Epithelial cell of prostate (primary cell): ENCODE results near the gene ACAP3.

Experiments used
- DNase-seq: peaks from one replicate; pipeline ENCODE4 v3.0.0-alpha.2; 2011; ENCODE audit warnings: low read depth, low spot score
- H3K27ac ChIP-seq: fragments of 450-650 bp; 2 replicates; pipeline ENCODE4 v1.5.1; 2017; ENCODE audit warnings: mild to moderate bottlenecking

ACAP3 gene

GRCh38 chr1:1344655-1345361, 37.1 kb upstream of the ACAP3 start:
- peak; percentile 78 for DNase-seq
- peak overlapping the region; percentile 98 for H3K27ac ChIP-seq

DNA sequence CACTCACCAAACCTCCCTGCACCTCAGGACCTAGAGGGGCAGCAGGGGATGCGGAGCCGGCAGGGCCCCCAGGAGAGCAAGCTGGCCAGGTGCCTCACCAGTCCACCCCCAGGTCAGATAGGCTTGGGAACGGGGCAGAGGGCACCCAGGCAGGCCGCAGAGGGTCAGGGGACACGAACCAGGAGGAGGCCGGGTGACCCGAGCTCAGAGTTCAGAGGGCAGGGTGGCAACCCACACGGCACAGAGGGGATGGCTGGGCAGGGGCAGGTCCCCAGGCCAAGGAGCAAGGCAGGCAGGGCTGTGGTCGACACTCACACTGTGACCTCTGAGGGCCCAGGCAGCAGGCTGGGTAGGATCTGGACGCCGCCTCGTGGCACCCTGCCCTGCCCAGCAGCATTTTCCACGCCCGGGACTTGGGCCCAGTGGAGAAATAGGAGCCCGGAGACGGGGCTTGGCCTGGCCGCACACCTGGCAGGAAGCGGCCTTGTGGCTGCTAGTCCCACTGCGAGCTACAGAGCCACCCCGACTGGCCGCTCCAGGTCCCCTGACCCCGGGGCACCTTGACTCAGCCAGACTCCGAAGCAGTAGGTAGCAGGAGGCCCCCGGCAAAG, 36.2 kb upstream of the ACAP3 start:
- peak overlapping the region; percentile 98 for H3K27ac ChIP-seq
- no peak for DNase-seq

DNA sequence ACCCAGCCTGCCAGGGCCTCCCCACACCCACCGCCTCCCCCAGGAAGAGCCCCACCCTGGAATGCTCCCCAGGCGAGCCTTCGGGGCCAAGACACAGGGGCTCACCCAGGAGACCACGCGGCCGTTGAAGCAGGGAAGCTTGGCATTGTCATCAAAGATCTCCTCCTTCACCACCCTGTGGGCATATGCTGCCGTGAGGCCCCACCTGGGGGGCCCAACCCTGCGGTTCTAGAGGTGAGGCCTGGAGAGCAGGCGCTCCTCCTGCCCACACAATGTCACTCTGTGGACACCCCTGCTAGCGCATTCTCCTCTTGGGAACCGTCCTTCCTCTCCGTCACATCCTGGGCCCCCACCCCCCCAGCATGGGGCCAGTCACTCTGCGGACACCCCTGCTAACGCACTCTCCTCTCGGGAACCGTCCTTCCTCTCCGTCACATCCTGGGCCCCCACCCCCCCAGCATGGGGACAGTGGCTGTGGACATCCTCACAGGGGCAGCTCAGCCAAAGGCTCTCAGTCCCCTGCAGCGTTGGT, 34.9 kb upstream of the ACAP3 start:
- H3K27ac ChIP-seq: peak overlapping the region; percentile 98
- no peak for DNase-seq

DNA sequence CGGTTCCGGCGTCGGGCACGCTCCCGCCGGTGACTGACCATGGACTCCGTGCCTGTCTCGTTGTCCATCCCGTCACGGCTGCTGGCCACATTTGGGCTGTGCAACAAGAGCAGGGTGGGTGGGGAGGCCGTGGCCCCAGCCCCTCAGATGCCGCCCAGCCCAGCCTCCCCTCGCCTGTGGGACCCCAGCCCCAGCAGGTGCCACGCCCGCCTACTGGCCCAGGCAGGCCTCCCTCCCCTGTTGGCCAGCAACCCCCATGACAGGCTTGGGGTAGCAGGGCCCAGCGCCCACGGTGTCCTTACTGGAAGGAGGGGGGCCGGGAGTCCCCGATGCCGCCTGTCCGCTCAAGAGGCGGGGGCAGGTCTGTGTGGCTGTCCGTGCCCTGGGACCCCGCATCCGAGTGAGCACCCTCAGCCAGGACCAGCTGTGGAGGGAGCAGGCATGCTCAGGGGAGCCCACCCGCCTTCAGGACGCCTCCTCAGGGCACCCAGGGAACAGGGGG, 34.4 kb upstream of the ACAP3 start:
- H3K27ac ChIP-seq: peak overlapping the region; percentile 5
- DNase-seq: no peak

DNA sequence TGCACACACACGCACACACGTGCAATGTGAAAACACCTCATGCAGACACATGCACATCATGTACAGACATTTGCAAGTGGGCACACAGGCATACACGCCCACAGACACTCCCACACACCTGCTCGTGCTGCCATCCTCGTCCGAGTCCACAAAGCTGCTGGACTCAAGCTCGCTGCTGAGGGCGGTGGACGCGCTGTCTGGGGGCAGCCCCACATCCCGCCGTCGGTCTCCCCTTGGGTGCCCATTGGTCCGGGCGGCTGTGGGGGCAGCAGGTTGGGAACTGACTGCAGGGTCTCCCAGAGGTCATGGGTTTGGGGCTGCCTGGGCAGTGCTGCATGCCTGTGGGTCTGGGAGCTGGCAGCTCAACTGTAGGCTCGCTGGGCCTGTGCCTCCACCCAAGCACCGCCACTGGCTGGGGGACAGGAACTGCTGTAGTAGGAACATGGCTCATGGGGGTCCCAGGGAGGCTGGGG, 33.9 kb upstream of the ACAP3 start:
- no peak for DNase-seq
- H3K27ac ChIP-seq: no peak overlapping the region

- DNase-seq: no peak
Measured at GRCh38 chr1:1340791-1341548, 33.2 kb upstream of the ACAP3 start.

DNA sequence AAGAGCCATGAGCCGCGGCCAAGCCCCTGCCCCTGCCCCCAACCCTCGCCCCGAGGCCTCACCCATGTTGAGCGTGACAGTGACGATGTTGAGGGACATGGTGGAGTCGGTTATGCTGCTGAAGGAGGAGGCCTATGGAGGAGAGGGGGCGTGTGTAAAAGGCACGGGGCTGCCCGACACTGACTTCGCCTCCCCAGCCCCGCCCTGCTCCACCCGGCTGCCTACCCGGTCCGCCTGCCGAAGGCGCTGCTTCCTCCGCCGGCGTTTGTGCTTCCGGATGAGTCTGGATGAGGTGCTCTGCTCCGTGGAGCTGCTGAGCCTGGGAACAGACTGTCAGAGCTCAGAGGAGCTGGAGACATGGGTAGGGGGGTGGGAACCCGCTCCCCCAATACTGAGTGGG, 32.5 kb upstream of the ACAP3 start:
- no peak for DNase-seq

More at GRCh38 chr1:1340791-1341548, 33.2 kb upstream of the ACAP3 start:
- no peak overlapping the region for H3K27ac ChIP-seq

DNA sequence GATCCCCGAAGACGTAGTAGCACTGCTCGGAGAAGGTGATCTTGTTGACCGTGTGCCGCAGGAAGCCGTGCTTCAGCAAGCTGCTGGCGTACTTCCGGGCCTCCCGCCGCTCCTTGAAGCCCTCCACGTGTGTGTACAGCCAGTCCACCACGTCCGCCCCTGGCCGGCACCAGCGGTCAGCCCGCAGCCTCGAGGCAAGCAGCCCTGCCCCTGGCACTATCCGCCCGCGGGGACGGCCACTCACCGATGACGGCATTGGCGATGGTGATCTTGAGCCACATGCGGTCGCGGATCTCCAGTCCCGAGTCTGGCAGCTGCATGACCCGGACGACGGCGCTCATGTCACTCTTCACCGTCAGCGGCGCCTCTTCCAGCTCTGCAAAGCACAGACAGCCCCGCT, 30.5 kb upstream of the ACAP3 start:
- DNase-seq: no peak
- H3K27ac ChIP-seq: no peak overlapping the region

More for the DNA sequence above, 32.5 kb upstream of the ACAP3 start:
- no peak overlapping the region for H3K27ac ChIP-seq

GRCh38 chr1:1337793-1338147, 30.0 kb upstream of the ACAP3 start:
- no peak for DNase-seq
- H3K27ac ChIP-seq: no peak overlapping the region

DNA sequence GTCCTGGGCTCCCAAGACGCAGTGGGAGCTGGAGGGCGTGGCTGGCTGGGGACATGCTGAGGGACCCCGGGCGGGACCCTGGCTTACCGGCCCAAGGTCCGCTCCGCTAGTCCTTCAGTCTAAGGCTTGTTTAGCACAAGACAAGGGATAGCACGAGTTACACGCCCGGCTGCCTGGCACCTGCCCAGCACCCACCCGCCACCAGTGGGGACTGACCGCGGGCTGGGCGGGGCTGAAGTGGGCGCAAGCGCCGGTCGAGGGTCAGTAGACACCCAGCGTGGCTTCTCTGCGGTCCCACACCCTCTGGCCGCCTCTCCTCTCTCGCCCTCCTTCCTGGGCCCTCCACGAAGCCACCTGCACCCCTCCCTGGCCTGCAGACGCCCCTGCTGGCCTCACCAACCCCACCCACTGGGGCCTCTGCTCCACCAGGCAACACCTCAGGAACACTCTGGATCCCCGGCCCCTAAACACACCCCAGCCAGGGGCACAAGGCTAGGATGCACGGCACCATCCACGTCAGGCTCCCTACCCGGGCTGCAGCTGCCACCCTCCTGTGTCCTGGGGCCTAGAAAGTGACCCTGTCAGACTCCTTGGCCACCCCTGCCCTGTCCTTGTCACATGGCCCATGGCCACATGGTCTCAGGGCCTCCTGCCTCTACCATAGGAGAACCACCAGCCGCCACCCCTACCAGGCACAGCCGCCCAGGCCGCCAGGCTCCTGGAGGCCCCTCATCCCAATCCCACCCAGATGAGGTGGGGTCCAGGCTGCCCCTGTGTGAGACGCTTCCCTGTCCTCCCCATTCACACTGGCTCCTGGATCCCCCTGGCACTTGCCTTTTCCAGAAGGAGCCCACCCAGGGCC, 29.4 kb upstream of the ACAP3 start:
- no peak for DNase-seq
- H3K27ac ChIP-seq: no peak overlapping the region

- no peak overlapping the region for H3K27ac ChIP-seq
- no peak for DNase-seq
Measured at GRCh38 chr1:1336446-1336845, 28.7 kb upstream of the ACAP3 start.

- DNase-seq: no peak
- H3K27ac ChIP-seq: no peak overlapping the region
Measured at GRCh38 chr1:1335792-1336248, 28.1 kb upstream of the ACAP3 start.

DNA sequence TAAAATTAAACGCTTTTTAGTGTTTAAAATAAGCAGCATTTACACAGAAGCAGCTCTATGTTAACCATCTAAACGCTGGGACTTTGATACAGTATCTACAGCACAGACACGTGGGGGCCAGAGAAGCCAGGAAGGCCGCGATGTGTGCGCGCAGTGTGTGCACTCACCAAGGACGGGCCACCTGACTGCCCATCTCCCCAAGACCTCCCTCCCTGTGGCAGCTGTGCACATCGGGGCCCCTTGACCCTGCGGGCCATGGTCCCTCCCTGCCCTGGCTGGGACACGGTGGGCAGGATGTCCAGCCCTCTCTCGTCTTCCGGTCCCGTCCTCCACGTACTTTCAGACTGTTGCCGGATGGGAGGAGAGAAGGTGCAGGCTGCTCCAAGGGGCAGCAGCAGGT, 27.6 kb upstream of the ACAP3 start:
- no peak overlapping the region for H3K27ac ChIP-seq
- DNase-seq: no peak

DNA sequence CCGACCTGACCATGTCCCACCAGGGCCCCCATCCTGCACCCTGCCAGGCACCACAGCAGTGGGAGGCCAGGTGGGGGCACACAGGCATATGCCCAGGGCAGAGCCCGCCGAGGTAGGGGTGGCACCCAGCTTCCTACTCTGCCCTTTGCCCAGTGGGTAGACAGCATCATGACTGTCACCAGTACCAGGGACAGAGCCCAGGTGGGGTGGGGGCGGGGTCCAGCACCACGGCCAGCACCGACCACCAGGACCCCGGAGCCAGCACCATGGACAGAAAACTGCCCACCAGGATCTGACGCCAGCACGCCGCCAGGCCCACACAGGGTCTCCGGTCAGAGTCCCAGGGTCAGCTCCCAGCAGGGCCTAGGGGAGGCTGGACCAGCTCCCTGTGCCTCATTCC, 27.1 kb upstream of the ACAP3 start:
- H3K27ac ChIP-seq: no peak overlapping the region
- no peak for DNase-seq

- H3K27ac ChIP-seq: peak overlapping the region; percentile 17
- no peak for DNase-seq
Measured at GRCh38 chr1:1333551-1334241, 26.0 kb upstream of the ACAP3 start.

- peak overlapping the region; percentile 17 for H3K27ac ChIP-seq
- DNase-seq: peak; percentile 34
Measured at GRCh38 chr1:1332774-1333480, 25.2 kb upstream of the ACAP3 start.

DNA sequence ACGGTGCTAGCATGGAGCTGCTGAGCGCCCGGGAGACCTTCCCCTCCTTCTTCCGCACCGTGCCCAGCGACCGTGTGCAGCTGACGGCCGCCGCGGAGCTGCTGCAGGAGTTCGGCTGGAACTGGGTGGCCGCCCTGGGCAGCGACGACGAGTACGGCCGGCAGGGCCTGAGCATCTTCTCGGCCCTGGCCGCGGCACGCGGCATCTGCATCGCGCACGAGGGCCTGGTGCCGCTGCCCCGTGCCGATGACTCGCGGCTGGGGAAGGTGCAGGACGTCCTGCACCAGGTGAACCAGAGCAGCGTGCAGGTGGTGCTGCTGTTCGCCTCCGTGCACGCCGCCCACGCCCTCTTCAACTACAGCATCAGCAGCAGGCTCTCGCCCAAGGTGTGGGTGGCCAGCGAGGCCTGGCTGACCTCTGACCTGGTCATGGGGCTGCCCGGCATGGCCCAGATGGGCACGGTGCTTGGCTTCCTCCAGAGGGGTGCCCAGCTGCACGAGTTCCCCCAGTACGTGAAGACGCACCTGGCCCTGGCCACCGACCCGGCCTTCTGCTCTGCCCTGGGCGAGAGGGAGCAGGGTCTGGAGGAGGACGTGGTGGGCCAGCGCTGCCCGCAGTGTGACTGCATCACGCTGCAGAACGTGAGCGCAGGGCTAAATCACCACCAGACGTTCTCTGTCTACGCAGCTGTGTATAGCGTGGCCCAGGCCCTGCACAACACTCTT, 24.5 kb upstream of the ACAP3 start:
- H3K27ac ChIP-seq: no peak overlapping the region

More for the DNA sequence above, 24.5 kb upstream of the ACAP3 start:
- DNase-seq: no peak
